Parathyroid adenoma (tissue), 2 donors: ENCODE results near the gene PTH2R.
"Not testable (repeated sequence)": the region's sequence is repeated elsewhere in the genome, so short reads cannot be mapped to it uniquely, and the experiment has no call there.

Experiments used
- H2AFZ ChIP-seq: fragments of 300-600 bp; sonication (generic); one replicate; pipeline ENCODE4 v1.7.0; 2017; ENCODE audit warnings: antibody characterized with exemption, mild to moderate bottlenecking
- H3K27ac ChIP-seq: fragments of 300-600 bp; sonication (generic); one replicate; pipeline ENCODE4 v1.7.0; 2017
- H3K27me3 ChIP-seq: fragments of 300-600 bp; sonication (generic); one replicate; pipeline ENCODE4 v1.7.0; 2017; ENCODE audit warnings: low read length; ENCODE audit not compliant: control insufficient read depth, insufficient read depth
- H3K36me3 ChIP-seq: fragments of 300-600 bp; sonication (generic); one replicate; pipeline ENCODE4 v1.7.0; 2017; ENCODE audit warnings: low read length; ENCODE audit not compliant: control insufficient read depth, insufficient read depth
- H3K4me1 ChIP-seq: fragments of 300-600 bp; sonication (generic); one replicate; pipeline ENCODE4 v1.7.0; 2017; ENCODE audit warnings: control low read depth
- H3K4me2 ChIP-seq: fragments of 300-600 bp; sonication (generic); one replicate; pipeline ENCODE4 v1.7.0; 2017; ENCODE audit warnings: low read length
- H3K4me3 ChIP-seq: fragments of 300-600 bp; sonication (generic); one replicate; pipeline ENCODE4 v1.7.0; 2017; ENCODE audit warnings: low read depth, low read length
- H3K79me2 ChIP-seq: fragments of 300-600 bp; sonication (generic); one replicate; pipeline ENCODE4 v1.7.0; 2017; ENCODE audit warnings: control low read depth
- H3K9ac ChIP-seq: fragments of 300-600 bp; sonication (generic); one replicate; pipeline ENCODE4 v1.7.0; 2017; ENCODE audit warnings: mild to moderate bottlenecking
- H3K9me3 ChIP-seq: fragments of 300-600 bp; sonication (generic); one replicate; pipeline ENCODE4 v1.7.0; 2017; ENCODE audit warnings: low read length; ENCODE audit not compliant: control insufficient read depth
- CTCF ChIP-seq: fragments of 300-600 bp; sonication (generic); IDR thresholded peaks from one replicate; pipeline ENCODE4 v1.7.0; 2017; ENCODE audit warnings: antibody characterized with exemption, mild to moderate bottlenecking
- donor health status: primary hyperparathyroidism.

PTH2R gene

GRCh38 chr2:208440716-208441115 is 34.1 kb downstream of the PTH2R start:
- TF ChIP-seq CTCF, result no peak

GRCh38 chr2:208441951-208442350 is 35.4 kb downstream of the PTH2R start:
- Histone ChIP-seq H3K79me2 (no peaks in the 10 kb centered on the region), H3K9me3 (no peaks in the 10 kb centered on the region), H3K9ac (no peak overlapping the region), H3K4me3 (no peak overlapping the region), H3K36me3 (no peaks in the 10 kb centered on the region), H3K27me3 (no peaks in the 10 kb centered on the region), H3K27ac (no peak overlapping the region), H3K4me1 (no peaks in the 10 kb centered on the region), H3K4me2 (no peak overlapping the region), H2AFZ (no peak overlapping the region)
- TF ChIP-seq CTCF, result no peak

More at GRCh38 chr2:208440716-208441115, 34.1 kb downstream of the PTH2R start:
- Histone ChIP-seq H3K9ac (no peak overlapping the region), H3K27me3 (no peaks in the 10 kb centered on the region), H3K4me3 (no peak overlapping the region), H3K79me2 (no peaks in the 10 kb centered on the region), H2AFZ (no peak overlapping the region), H3K4me1 (no peaks in the 10 kb centered on the region), H3K36me3 (no peaks in the 10 kb centered on the region), H3K4me2 (no peak overlapping the region), H3K27ac (no peak overlapping the region), H3K9me3 (no peaks in the 10 kb centered on the region)

- H3K27ac ChIP-seq, H3K9ac ChIP-seq, H3K4me1 ChIP-seq, H3K4me3 ChIP-seq, H2AFZ ChIP-seq, H3K27me3 ChIP-seq, H3K4me2 ChIP-seq, H3K36me3 ChIP-seq, H3K79me2 ChIP-seq, H3K9me3 ChIP-seq: not testable (repeated sequence)
These were observed 40.9 kb downstream of the PTH2R start for GRCh38 chr2:208447447-208447846.

GRCh38 chr2:208451061-208451460 is 44.5 kb downstream of the PTH2R start:
- Histone ChIP-seq H3K9ac (no peak overlapping the region), H3K79me2 (no peaks in the 10 kb centered on the region), H3K4me3 (no peak overlapping the region), H2AFZ (no peak overlapping the region), H3K27ac (no peak overlapping the region), H3K36me3 (no peaks in the 10 kb centered on the region), H3K27me3 (no peaks in the 10 kb centered on the region), H3K4me2 (no peak overlapping the region), H3K9me3 (no peaks in the 10 kb centered on the region), H3K4me1 (no peaks in the 10 kb centered on the region)
- no peak for TF ChIP-seq CTCF

- no peaks in the 10 kb centered on the region for H3K79me2 ChIP-seq
- no peak overlapping the region for H3K27ac ChIP-seq
- H3K9me3 ChIP-seq, result no peaks in the 10 kb centered on the region
- no peak overlapping the region for H3K9ac ChIP-seq
- H3K4me1 ChIP-seq, result no peaks in the 10 kb centered on the region
- H2AFZ ChIP-seq, result no peak overlapping the region
- H3K36me3 ChIP-seq, result no peaks in the 10 kb centered on the region
- H3K27me3 ChIP-seq, result no peaks in the 10 kb centered on the region
- H3K4me2 ChIP-seq, result no peak overlapping the region
- H3K4me3 ChIP-seq, result no peak overlapping the region
- no peak for TF ChIP-seq CTCF
These were observed 48.3 kb downstream of the PTH2R start for GRCh38 chr2:208454861-208455260.
